Fibroblast of the conjunctiva (primary cell): ENCODE measurements around the gene KCNK4.
"Not testable (repeated sequence)": the region's sequence is repeated elsewhere in the genome, so short reads cannot be mapped to it uniquely, and the experiment has no call there.

ENCODE experiments used
- DNase-seq: peaks from one replicate; pipeline ENCODE4 v3.0.0-alpha.2; 2010; ENCODE audit warnings: low read depth

The KCNK4 gene

DNA sequence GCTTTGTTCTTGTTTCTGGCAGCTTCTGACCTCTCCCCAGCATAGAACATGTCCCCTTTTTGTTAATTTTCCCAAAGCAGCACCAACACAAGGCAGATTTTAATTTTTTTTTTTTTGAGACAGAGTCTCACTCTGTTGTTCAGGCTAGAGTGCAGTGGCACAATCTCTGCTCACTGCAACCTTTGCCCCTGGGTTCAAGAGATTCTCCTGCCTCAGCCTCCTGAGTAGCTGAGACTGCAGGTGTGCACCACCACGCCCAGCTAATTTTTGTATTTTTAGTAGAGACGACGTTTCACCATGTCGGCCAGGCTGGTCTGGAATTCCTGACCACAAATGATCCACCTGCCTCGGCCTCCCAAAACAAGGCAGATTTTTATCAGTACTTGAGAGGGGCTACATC lies 16.7 kb downstream of the KCNK4 start:
- DNase-seq: not testable (repeated sequence)

DNA sequence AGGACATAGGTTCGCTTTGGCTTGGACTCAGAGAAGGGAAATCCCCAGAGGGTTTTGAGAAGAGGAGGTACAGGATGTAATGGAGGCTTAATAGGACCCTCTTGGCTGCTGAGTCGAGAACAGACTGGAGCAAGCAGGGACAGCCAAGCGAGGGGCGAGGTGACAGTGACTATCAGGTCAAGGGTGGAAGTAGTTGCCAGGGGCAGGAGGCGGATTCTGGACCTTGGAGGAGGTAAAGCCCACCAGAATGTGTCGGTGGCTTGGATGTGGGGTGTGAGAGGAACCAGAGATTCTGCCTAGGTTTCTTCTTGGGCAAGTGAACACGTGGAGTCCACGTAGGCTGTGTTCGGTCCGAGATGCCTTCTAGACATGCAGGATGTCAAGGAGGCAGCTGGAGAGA lies 21.8 kb downstream of the KCNK4 start:
- no peak for DNase-seq

DNA sequence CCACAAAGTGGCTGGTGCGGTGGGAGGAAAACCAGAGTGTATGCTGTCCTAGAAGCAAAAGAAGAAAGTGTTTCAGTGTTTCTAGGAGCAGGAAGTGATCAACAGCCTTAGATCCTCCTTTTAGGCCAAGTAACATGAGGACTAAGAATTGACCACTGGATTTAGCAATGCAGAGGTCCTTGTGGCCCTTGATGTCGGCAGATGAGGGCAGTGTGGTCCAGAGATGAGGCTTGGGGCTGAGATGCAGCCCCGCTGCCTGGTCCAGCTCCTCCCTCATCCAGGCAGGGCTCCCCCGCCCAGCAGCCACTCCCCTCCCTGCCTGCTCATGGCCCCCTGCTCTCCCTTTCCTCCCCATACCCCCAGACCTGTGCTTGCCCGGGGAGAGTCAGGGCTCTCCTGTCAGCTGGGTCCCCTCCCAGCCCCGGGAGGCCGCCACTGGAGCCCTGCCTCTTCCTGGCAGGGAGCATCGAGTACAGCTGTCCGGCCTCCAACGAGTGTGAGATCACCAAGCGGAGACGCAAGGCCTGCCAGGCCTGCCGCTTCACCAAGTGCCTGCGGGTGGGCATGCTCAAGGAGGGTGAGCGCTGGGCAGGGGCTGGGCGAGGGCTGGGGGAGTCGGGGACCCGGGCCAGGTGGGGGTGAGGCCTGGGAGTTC lies 22.5 kb downstream of the KCNK4 start:
- no peak for DNase-seq

- DNase-seq: no peak
Measured at GRCh38 chr11:64314146-64314804, 23.2 kb downstream of the KCNK4 start.

DNA sequence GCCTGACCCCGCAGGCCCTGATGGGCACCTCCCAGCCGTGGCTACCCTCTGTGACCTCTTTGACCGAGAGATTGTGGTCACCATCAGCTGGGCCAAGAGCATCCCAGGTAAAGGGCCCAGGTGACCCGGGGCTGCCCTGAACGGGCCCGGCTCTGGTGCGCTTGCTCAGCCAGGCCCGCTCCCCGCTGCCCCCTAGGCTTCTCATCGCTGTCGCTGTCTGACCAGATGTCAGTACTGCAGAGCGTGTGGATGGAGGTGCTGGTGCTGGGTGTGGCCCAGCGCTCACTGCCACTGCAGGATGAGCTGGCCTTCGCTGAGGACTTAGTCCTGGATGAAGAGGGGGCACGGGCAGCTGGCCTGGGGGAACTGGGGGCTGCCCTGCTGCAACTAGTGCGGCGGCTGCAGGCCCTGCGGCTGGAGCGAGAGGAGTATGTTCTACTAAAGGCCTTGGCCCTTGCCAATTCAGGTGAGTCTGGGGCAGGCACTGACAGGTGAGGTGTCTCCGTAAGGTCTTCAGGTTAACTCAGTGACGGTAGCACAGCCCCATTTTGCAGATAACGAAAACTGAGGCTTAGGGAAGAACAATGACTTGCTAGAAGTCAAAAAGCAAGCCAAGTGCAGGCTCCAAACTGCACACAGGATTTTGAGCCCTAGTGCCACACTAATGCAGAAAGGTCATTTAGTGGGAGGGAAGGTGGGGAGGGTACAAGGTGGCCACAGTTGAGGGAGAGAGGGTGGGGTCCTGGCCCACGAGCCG lies 23.9 kb downstream of the KCNK4 start:
- no peak for DNase-seq

DNA sequence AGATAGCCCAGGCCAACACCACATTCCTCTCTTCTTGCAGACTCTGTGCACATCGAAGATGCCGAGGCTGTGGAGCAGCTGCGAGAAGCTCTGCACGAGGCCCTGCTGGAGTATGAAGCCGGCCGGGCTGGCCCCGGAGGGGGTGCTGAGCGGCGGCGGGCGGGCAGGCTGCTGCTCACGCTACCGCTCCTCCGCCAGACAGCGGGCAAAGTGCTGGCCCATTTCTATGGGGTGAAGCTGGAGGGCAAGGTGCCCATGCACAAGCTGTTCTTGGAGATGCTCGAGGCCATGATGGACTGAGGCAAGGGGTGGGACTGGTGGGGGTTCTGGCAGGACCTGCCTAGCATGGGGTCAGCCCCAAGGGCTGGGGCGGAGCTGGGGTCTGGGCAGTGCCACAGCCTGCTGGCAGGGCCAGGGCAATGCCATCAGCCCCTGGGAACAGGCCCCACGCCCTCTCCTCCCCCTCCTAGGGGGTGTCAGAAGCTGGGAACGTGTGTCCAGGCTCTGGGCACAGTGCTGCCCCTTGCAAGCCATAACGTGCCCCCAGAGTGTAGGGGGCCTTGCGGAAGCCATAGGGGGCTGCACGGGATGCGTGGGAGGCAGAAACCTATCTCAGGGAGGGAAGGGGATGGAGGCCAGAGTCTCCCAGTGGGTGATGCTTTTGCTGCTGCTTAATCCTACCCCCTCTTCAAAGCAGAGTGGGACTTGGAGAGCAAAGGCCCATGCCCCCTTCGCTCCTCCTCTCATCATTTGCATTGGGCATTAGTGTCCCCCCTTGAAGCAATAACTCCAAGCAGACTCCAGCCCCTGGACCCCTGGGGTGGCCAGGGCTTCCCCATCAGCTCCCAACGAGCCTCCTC lies 24.8 kb downstream of the KCNK4 start:
- DNase-seq: not testable (repeated sequence)

GRCh38 chr11:64316672-64317324 lies 25.7 kb downstream of the KCNK4 start:
- no peak for DNase-seq

DNA sequence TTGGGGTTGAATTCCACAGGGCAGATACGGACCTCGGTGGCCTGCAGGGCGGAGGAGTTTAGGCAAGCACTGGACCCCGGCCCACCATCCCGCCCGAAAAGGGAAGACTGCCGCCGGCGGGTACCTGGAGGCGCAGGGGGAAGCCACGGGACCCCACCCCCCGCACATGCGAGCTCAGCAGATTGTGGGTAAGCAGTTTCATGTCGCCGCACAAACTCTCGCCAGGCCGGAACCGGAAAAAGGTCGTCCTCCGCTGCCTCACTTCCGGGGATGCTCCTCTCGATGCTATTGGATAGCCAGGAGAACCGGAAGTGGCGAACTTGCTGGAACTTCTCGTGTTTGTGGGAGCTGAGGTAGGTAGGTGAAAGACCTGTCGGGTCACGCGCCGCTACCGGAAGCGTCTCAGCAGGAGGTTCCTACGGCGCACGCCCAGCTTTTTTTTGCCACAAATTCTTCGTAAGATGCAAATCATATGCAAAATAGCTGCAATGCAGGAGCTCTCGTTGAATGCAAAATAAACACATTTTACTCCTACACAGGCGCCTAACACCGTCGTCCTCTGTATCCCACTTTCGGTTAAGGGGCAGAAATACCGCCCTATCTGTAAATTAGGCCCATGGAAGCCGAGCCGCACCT lies 26.3 kb downstream of the KCNK4 start, which contains the start of gene TRMT112:
TRMT112 (minus strand) TSS at position 235 of the 636 bp plus-strand sequence; CDS start at position 202, 33 bp downstream.
- DNase-seq: peak; percentile 93

DNA sequence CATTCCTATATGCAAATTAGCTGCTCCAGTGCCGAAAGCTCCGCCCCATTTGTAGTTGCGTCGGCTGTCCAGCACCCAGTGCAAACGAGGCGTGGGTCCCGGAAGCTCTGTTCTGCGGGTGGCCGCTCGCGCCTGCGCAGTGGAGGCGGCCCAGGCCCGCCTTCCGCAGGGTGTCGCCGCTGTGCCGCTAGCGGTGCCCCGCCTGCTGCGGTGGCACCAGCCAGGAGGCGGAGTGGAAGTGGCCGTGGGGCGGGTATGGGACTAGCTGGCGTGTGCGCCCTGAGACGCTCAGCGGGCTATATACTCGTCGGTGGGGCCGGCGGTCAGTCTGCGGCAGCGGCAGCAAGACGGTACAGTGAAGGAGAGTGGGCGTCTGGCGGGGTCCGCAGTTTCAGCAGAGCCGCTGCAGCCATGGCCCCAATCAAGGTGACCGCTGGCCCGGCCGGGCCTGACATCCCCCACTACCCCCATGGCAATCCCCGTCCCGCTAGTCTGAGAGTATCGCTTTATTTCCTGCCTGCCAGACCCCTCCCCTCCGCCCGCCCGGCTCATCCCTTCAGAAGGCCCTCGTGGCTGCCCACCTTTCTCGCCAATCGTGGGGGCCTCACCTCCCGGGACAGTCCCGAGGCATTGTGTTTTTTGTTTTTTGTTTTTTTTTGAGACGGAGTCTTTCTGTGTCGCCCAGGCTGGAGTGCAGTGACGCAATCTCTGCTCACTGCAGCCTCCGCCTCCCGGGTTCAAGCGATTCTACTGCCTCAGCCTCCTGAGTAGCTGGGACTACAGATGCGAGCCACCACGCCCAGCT lies 27.1 kb downstream of the KCNK4 start, which contains the start of gene PRDX5:
PRDX5 (plus strand) TSS at position 161 of the 805 bp plus-strand sequence; CDS start at position 256, 95 bp downstream.
- DNase-seq: peak; percentile 95

DNA sequence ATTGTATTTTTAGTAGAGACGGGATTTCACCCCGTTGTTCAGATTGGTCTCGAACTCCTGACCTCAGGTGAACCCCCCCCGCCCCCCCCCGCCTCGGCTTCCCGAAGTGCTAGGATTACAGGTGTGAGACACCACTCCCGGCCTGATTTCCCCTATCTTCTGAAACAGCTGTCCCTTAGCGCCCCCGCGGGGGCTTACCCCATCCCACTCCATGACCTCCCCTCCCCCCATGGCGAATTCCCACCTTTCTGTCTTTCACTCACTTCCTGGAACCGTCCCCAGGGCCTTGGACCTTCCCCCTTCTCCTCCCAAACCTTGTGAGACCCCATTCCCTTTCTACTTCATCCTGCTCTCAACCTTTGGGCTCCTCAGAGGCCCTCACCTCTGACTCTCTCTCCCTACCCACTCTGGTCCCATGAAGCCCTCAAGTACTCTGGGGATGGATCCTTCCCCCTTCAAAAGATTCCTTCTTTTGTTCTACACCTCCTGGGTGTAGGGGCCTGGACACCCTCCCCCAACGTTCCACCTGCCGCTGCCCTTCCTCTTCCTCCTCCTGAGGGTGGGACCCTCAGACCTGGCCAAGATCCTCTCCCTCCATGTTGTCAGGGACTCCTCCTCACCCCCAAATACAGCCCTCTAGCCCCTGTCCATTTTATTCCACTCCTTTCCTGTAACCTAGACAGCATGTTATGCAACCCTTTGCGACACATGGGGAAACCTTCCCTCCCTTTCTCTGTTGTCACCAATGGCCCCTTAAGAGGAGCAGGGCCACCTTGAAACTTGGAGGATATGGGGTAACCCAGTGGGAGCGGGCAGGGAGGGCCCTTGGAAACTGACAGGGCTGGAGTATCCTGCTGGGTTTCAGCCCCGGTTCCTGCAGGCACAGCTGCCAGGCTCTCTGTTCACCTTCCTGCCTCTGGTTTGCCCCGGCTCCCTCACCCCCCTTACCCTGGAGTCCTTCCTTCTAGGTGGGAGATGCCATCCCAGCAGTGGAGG lies 28.0 kb downstream of the KCNK4 start:
- DNase-seq: no peak

- no peak for DNase-seq
Measured at GRCh38 chr11:64320556-64320955, 29.5 kb downstream of the KCNK4 start.

DNA sequence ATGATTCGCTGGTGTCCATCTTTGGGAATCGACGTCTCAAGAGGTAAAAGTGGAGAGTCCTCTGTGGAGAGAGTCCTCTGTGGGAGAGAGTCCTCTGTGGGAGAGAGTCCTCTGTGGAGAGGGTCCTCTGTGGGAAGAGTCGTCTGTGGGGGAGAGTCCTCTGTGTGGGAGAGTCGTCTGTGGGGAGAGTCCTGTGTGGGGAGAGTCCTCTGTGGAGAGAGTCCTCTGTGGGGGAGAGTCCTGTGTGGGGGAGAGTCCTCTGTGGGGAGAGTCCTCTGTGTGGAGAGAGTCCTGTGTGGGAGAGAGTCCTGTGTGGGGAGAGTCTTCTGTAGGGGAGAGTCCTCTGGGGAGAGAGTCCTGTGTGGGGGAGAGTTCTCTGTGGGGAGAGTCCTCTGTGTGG lies 29.9 kb downstream of the KCNK4 start:
- no peak for DNase-seq

- DNase-seq: no peak
Measured at GRCh38 chr11:64321533-64321932, 30.4 kb downstream of the KCNK4 start.

- no peak for DNase-seq
Measured at GRCh38 chr11:64322925-64323260, 31.8 kb downstream of the KCNK4 start.

DNA sequence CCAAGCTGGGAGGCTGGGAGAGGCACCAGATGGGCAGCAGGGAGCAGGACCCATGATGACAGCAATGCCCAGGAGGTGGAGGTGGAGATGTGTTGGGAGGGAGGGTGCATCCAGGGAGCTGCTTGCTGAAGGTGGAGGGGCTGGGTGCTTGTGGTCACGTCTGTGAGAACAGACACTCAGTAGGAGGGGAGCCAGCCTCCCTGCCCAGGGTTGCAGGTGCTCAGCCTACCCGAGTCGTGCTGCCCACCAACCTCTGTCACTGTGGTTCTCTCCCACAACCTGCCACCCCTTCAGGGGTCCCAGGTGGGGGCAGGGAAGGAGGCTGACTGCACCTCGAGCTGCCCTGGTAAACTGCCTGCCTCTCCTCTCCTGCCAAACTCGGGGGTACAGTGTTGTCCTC lies 32.3 kb downstream of the KCNK4 start:
- DNase-seq: no peak

GRCh38 chr11:64323984-64324383 lies 32.9 kb downstream of the KCNK4 start:
- DNase-seq: not testable (repeated sequence)

- no peak for DNase-seq
Measured at GRCh38 chr11:64324692-64325469, 33.8 kb downstream of the KCNK4 start.

- DNase-seq: no peak
Measured at GRCh38 chr11:64327375-64327774, 36.3 kb downstream of the KCNK4 start.
